Lung (tissue), 12 donors: ENCODE results near the gene CTDSP2. TPM values are rescaled to one million over a fixed set of nuclear protein-coding genes. Genes with fewer than 3 reads are reported as not detected.

ENCODE experiments used
- ATAC-seq: fragments of 200-7000 bp; cut with Tn5 transposase; one replicate; pipeline ENCODE4 v1.9.1; 2020; ENCODE audit warnings: moderate number of reproducible peaks; ENCODE audit not compliant: insufficient read depth, low FRiP score
- DNase-seq, 3 donors: peaks; one replicate each; pipeline ENCODE4 v3.0.0-alpha.2; 2013 to 2017
- H3K27ac ChIP-seq, 2 donors: one replicate each; pipeline ENCODE4 v1.5.1; 2013; ENCODE audit warnings: mild to moderate bottlenecking in 2 of 2, moderate library complexity in 2 of 2, control low read depth in 1 of 2, inconsistent platforms in 1 of 2, low read depth in 1 of 2, low read length in 1 of 2
- H3K27me3 ChIP-seq, 3 donors: one replicate each; pipeline ENCODE4 v1.5.1; 2013; ENCODE audit warnings: low read length in 2 of 3; ENCODE audit not compliant: control insufficient read depth in 3 of 3, insufficient read depth in 3 of 3
- H3K36me3 ChIP-seq, 4 donors: one replicate each; pipeline ENCODE4 v1.5.1; 2013; ENCODE audit warnings: low read length in 4 of 4, mild to moderate bottlenecking in 1 of 4, moderate library complexity in 1 of 4; ENCODE audit not compliant: control insufficient read depth in 4 of 4, insufficient read depth in 4 of 4
- H3K4me1 ChIP-seq, 5 donors: one replicate each; pipeline ENCODE4 v1.5.1; 2013; ENCODE audit warnings: low read length in 5 of 5, mild to moderate bottlenecking in 2 of 5, moderate library complexity in 1 of 5; ENCODE audit not compliant: control insufficient read depth in 5 of 5, insufficient read depth in 5 of 5
- H3K4me3 ChIP-seq: one replicate; pipeline ENCODE4 v1.5.1; 2013; ENCODE audit warnings: mild to moderate bottlenecking, control low read depth, moderate library complexity
- H3K9ac ChIP-seq, 2 donors: one replicate each; pipeline ENCODE4 v1.5.1; 2013; ENCODE audit warnings: low read length in 2 of 2, control low read depth in 1 of 2; ENCODE audit not compliant: insufficient read depth in 1 of 2
- H3K9me3 ChIP-seq, 4 donors: one replicate each; pipeline ENCODE4 v1.5.1; 2013; ENCODE audit warnings: low read length in 3 of 4, mild to moderate bottlenecking in 1 of 4, moderate library complexity in 1 of 4; ENCODE audit not compliant: control insufficient read depth in 4 of 4, insufficient read depth in 3 of 4
- WGBS, 2 donors: extraction: QIAGEN DNeasy Blood & Tissue Kit; methylation state at CpG; one replicate each; pipeline ENCODE4 v1.1.7; 2013; 5-methylcytosine and 5-hydroxymethylcytosine counted together
- polyA plus RNA-seq, 2 donors: library from polyadenylated mRNA; stranded (reverse); fragments of 200-250 nt; gene quantifications; one replicate each; pipeline ENCODE4 v1.2.1, GENCODE V29; 2013
- total RNA-seq, 2 donors: library from RNA; depleted of rRNA in 1 of 2; stranded (reverse); fragments of >200 nt in 1 of 2; gene quantifications; one replicate each; pipeline ENCODE4 v1.2.1, GENCODE V29; 2014 to 2021
- TF ChIP-seq, protein P1 (sequence below): IDR thresholded peaks from 2 replicates; pipeline ENCODE4 v1.5.1; 2012; ENCODE audit warnings: mild to moderate bottlenecking; ENCODE audit errors: control extremely low read depth, extremely low read depth
- donor health status: control.
- donor health status: control.
- donor health status: Bipolar disorder and iron deficiency.
- donor health status: healthy.
- donor health status: DM: yes; HTN: yes; CAD: no.

The CTDSP2 gene
- total and polyA plus RNA-seq, 4 donors: 46.8 to 179 (median 133) TPM

DNA sequence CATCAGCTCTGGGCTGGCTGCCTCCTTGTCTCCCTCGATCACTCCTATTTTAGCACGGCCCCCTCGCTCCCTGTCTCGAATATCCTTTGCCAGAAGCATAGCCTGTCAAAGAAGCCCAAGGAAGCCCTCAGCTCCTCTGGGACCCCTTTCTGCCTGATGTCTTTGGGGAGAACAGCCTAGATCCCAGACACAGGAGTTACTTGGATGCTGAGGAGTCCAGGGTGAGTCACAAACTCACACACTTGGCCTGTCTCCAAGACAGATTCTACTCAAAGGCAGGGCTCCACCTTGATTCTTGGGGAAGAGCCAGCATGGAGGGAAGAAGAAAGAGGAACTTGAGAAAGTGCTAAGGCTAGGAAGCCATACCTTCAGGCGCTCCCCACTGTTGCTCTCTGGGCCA lies 36.1 kb downstream of the CTDSP2 start:
- H3K9me3 ChIP-seq: no peaks in the 10 kb centered on the region
- DNase-seq: no peak
- H3K9ac ChIP-seq: no peak overlapping the region
- H3K4me1 ChIP-seq: peaks cover 0 to 7% (median 0%) of the 10 kb centered on the region in 5 donors
- peaks cover 13 to 41% (median 20%) of the 10 kb centered on the region in 4 donors for H3K36me3 ChIP-seq
- H3K27ac ChIP-seq: no peak overlapping the region
- H3K4me3 ChIP-seq: no peak overlapping the region
- TF ChIP-seq, protein P1, sequence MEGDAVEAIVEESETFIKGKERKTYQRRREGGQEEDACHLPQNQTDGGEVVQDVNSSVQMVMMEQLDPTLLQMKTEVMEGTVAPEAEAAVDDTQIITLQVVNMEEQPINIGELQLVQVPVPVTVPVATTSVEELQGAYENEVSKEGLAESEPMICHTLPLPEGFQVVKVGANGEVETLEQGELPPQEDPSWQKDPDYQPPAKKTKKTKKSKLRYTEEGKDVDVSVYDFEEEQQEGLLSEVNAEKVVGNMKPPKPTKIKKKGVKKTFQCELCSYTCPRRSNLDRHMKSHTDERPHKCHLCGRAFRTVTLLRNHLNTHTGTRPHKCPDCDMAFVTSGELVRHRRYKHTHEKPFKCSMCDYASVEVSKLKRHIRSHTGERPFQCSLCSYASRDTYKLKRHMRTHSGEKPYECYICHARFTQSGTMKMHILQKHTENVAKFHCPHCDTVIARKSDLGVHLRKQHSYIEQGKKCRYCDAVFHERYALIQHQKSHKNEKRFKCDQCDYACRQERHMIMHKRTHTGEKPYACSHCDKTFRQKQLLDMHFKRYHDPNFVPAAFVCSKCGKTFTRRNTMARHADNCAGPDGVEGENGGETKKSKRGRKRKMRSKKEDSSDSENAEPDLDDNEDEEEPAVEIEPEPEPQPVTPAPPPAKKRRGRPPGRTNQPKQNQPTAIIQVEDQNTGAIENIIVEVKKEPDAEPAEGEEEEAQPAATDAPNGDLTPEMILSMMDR: no peak
- no peaks in the 10 kb centered on the region for H3K27me3 ChIP-seq
- no peak for ATAC-seq
- WGBS, 2 donors: 93 to 94% methylated on average over 5 of the region's 5 CpGs

DNA sequence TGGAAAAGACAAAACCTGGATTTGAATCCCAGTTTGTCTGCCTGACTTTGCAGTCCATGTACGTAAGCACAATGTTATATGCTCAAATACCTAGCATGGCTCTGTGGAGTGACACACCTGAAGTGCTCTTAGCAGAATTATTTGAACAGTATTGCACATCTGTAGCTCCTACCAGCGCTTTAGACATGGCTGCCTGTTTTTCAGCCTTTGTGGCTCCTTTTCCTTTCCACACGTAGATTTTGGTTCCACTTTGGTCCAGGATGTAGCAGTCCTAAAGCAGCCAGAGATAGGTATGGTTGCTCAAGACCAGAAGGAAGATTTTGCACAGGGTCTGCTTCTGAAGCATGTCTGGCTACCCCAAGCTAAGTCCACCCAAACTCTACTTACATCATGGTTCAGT lies 37.1 kb downstream of the CTDSP2 start:
- H3K4me1 ChIP-seq: peaks cover 0 to 3% (median 0%) of the 10 kb centered on the region in 5 donors
- no peaks in the 10 kb centered on the region for H3K27me3 ChIP-seq
- DNase-seq (no peak), ATAC-seq (no peak)
- no peaks in the 10 kb centered on the region for H3K9me3 ChIP-seq
- TF ChIP-seq, protein P1: no peak
- H3K4me3 ChIP-seq: no peak overlapping the region
- peaks cover 13 to 41% (median 20%) of the 10 kb centered on the region in 4 donors for H3K36me3 ChIP-seq
- no peak overlapping the region for H3K9ac ChIP-seq
- H3K27ac ChIP-seq: peak overlapping the region in 1 of 2 donors; percentile 26
- 81 to 87% methylated on average over 3 of the region's 3 CpGs for WGBS, 2 donors

DNA sequence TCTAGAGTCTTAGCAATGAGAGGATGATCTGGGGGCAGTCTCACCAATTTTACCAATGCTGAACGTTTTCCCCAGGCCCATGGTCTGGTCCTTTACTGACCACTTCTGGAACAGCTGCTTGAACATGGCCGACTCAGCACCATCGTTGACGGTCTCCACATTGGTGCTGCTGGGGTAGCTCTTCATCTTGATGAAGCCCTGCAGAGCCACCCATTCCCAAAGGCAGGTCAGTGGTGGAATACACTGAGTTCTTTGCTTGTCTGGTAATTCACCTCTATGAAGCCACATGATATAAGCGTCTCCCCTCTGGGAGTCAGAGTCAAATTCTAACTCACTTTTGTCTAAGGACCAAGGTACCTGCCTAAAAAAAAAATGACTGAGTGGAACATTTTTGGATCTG lies 38.2 kb downstream of the CTDSP2 start:
- WGBS, 2 donors: 90 to 92% methylated on average over 5 of the region's 5 CpGs
- TF ChIP-seq, protein P1: no peak
- DNase-seq: no peak
- no peaks in the 10 kb centered on the region for H3K4me1 ChIP-seq
- peaks cover 13 to 41% (median 22%) of the 10 kb centered on the region in 4 donors for H3K36me3 ChIP-seq
- H3K27ac ChIP-seq: no peak overlapping the region
- no peak overlapping the region for H3K9ac ChIP-seq
- H3K27me3 ChIP-seq: no peaks in the 10 kb centered on the region
- no peaks in the 10 kb centered on the region for H3K9me3 ChIP-seq
- H3K4me3 ChIP-seq: no peak overlapping the region
- ATAC-seq: no peak

DNA sequence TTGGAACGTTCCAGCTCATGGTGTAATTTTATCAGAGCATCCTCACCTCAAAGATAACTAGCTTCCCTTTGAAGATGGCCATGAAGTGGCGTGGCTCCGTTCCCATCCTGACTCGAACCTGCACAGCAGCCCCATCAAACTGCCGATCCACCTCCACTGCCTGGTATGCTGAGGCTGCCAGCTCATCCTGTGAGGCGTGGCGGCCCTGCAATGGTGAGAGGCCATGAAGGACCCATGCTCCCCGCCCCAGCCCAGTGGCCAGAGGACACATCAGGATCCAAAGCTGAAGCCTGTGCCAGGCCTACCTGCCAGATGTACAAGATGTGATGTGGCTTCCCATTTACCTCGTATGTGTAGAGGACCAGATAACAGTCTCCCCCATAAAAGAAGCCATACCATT lies 39.2 kb downstream of the CTDSP2 start:
- Histone ChIP-seq H3K9me3 (no peaks in the 10 kb centered on the region), H3K4me1 (no peaks in the 10 kb centered on the region), H3K27ac (no peak overlapping the region), H3K36me3 (peaks cover 21 to 42% (median 30%) of the 10 kb centered on the region in 4 donors), H3K27me3 (no peaks in the 10 kb centered on the region), H3K9ac (no peak overlapping the region), H3K4me3 (no peak overlapping the region)
- DNase-seq (no peak), ATAC-seq (no peak)
- 93 to 94% methylated on average over 9 of the region's 9 CpGs for WGBS, 2 donors
- TF ChIP-seq, protein P1: no peak
